NCI-H82 (cell line): Measurements from ENCODE around the gene ZNG1E.
"Not testable (repeated sequence)": the region's sequence is repeated elsewhere in the genome, so short reads cannot be mapped to it uniquely, and the experiment has no call there.

Experiments
- DNase-seq: peaks from one replicate; lab custom pipeline; 2025; lab: John Stamatoyannopoulos, UW

Gene ZNG1E

DNA sequence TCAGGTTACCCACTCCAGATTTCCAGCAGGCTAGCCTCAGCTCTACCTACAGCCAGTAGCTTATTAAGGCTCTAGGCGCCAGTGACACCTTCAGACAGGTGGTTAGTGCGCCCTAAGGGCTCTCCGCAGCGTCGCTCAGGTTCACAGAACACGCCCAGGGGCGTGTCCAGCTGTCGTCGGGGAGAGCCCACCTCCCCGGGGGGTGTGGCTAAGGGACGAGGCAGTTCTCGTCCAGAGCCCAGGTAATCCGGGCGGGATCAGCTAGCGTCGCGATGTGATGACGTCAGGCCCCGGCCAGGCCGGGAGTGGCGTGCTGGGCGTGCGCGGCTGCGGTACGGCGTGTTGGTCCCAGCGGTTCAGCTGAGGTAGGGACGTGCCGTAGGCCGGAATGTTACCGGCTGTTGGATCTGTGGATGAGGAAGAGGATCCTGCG is at the start of gene ZNG1E:
Gene ZNG1E (plus strand): TSS at position 340 of the 433 bp plus-strand sequence. CDS start 49 bp downstream, at position 389.
- DNase-seq: not testable (repeated sequence)

DNA sequence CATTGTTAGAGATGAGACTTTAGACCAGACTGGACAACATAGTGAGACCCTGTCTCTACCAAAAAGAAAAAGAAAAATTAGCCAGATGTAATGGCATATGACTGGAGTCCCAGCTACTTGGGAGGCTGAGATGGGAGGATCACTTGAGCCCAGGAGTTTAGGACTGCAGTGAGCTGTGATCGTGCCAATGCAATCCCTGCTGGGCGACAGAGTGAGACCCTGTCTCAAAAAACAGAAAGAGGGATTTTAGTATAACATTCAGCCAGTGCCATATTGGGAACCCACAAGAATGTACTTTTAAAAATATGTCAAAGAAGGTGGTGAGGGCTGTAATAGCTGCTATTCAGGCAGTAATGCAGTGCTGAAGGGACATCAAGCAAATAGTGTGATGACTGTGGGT is 2.1 kb upstream of the ZNG1E start:
- not testable (repeated sequence) for DNase-seq

DNA sequence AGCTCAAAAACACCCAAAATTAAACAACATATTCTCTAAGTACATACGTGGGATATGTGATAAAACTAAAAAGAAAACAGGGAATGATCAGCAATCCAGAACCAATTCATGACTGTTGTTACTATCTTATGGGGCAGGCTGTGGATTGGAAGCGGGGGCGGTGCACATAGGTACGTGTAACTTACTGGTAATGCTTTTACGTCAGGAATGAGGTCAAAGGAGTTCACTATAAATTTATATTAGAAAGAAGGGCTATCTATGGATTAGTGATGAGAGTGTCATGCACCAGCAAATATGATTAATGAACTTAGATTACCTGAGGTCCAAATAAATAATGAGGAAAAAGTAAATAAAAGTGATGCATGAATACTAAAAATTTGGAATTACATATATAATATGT is 710 bp upstream of the ZNG1E start:
- DNase-seq: not testable (repeated sequence)

DNA sequence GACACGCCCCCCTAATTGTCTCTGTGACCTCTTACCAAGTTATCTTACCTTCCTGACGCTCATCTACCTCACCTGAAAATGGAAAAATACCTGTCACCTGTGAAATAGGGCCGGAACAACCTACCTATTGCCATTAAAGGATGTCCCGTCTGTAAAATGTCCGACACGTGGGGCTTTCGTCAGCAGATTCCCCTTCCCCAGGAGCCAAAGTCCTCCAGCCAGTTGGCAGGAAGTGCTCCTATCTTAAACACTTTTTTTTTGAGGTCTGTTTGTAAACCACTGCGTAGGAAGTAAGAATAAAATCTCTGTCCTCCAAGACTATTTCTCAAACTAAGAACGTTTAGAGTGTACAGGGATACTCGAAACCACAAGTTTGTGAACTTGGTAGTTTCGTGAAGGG is 661 bp downstream of the ZNG1E start:
- DNase-seq: not testable (repeated sequence)

DNA sequence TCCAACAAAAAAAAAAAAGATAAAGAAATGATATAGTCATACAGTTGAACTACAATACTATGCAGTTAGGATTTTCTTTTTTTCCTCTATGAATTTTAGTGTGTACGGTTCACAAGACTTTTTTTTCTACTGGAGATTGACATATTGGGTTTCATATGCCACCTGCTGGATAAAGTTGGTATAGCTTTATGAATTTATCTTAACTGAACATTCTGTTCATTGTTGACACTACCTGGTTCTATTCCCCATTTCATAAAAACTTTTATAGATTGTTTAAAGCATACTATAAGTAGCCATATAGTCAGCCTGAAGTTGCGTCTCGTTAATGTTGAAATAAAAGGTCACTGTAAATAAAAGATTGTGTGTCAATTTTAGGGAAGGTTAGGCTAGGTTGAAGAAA is 2.8 kb downstream of the ZNG1E start:
- not testable (repeated sequence) for DNase-seq

DNA sequence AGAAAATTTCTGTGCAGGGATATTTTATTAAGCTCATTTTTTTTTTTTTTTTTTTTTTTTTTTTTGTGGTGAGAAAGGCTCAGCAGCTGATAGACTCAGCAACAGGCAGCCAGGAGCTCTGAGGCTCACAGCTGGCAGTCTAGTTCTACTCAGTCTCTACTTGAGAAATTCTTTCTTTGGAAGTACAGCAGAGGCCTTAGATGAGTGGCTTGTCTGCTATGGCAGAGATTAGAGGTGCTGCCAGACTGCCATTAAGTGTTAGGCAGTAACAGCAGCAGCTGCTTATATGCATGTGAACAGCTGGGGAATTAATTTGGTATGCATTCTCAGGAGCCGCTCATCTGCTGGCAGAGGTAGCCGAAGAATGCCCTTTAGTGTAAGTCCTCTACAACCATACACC is 27.8 kb downstream of the ZNG1E start:
- not testable (repeated sequence) for DNase-seq

DNA sequence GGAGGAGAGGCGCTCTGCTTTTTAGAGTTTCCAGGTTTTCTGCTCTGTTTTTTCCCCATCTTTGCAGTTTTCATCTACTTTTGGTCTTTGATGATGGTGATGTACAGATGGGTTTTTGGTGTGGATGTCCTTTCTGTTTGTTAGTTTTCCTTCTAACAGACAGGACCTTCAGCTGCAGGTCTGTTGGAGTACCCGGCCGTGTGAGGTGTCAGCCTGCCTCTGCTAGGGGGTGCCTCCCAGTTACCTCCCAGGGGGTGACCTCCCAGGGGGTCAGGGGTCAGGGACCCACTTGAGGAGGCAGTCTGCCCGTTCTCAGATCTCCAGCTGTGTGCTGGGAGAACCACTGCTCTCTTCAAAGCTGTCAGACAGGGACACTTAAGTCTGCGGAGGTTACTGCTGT is 38.7 kb downstream of the ZNG1E start:
- DNase-seq: not testable (repeated sequence)

DNA sequence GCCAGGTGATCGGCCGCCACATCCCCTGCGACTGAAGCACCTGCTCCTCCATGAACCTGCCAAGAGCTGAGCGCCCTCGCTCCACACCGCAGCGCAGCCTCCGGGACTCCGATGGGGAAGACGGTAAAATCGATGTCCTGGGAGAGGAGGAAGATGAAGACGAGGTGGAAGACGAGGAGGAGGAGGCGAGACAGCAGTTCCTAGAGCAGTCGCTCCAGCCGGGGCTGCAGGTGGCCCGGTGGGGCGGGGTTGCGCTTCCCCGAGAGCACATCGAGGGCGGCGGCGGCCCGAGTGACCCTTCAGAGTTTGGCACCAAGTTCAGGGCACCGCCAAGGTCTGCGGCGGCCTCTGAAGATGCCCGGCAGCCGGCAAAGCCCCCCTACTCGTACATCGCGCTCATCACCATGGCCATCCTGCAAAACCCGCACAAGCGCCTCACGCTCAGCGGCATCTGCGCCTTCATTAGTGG is 61.4 kb downstream of the ZNG1E start, which contains the start of gene FOXD4L4:
Gene FOXD4L4 (plus strand): TSS at position 51 of the 469 bp plus-strand sequence. CDS start 0 bp downstream, at position 51.
- not testable (repeated sequence) for DNase-seq

DNA sequence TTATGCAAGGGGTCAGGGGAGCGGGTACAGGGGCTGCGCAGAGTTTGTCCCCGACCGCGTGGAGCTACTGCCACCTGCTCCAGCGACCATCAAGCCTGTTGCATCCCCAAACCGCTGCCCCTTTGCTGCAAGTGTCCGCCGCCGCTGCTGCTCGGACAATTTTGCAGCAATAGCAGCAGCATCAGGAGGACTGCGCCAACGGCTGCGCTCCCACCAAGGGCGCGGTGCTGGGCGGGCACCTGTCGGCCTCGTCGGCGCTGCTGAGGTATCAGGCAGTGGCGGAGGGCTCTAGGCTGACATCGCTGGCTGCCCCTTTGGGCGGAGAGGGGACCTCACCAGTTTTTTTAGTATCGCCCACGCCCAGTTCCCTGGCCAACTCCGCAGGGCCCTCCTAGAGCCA is 62.4 kb downstream of the ZNG1E start:
- not testable (repeated sequence) for DNase-seq
